HCT116 (cell line): ENCODE measurements around the gene RNF186. TPM values are rescaled to one million over a fixed set of nuclear protein-coding genes. Genes with fewer than 3 reads are reported as not detected.

Experiments
- ATAC-seq: fragments of 200-7000 bp; cut with Tn5 transposase; 2 replicates; pipeline ENCODE4 v1.9.1; 2020; ENCODE audit warnings: mild to moderate bottlenecking, moderate library complexity
- BruUV-seq: library from RNA; stranded (reverse); fragments of 400-500 nt; replicated peaks from 2 replicates; lab custom pipeline; 2021; lab: Mats Ljungman, UMichigan
- CTCF ChIA-PET: fragments of 300-600 bp; sonication (Branson Sonifier 250); formaldehyde crosslinking; loops from one replicate; lab custom pipeline; 2021; ENCODE audit warnings: antibody characterized with exemption; lab: Charles Lee
- POLR2A ChIA-PET: fragments of 300-600, 350-600 bp; sonication (Branson Sonifier 250); formaldehyde crosslinking; loops from one replicate; lab custom pipeline; 2021; ENCODE audit warnings: antibody characterized with exemption; lab: Charles Lee
- RAD21 ChIA-PET, 2 experiments: fragments of 300-600 bp; sonication (Branson Sonifier 250); formaldehyde crosslinking; loops; one replicate each; lab custom pipeline; 2023; ENCODE audit warnings: low total read pairs in 2 of 2; ENCODE audit not compliant: uncharacterized antibody in 2 of 2, unreplicated experiment in 2 of 2, low non-redundant PET in 1 of 2; lab: Charles Lee
- DNase-seq: peaks from one replicate; pipeline ENCODE4 v3.0.0-alpha.2; 2010; ENCODE audit warnings: low read depth, low spot score
- H2AFZ ChIP-seq: fragments of 200-600 bp; shearing (Covaris generic), sonication (generic); 2 replicates; pipeline ENCODE4 v1.6.1; 2017; ENCODE audit warnings: low read depth, mixed run types, mixed read lengths, antibody characterized with exemption, low read length; ENCODE audit not compliant: poor library complexity, severe bottlenecking
- H3K27ac ChIP-seq: 2 replicates; pipeline ENCODE4 v1.5.1; 2012; ENCODE audit warnings: low read depth, low read length
- H3K27me3 ChIP-seq: fragments of 200-600 bp; sonication (generic); 2 replicates; pipeline ENCODE4 v1.6.1; 2016; ENCODE audit warnings: mixed run types, low read length, mixed read lengths; ENCODE audit not compliant: insufficient read depth
- H3K36me3 ChIP-seq, 2 experiments: fragments of 200-500 bp in 1 of 2; fragments of 200-600 bp in 1 of 2; sonication (Bioruptor generic) in 1 of 2; sonication (generic) in 1 of 2; 2 replicates each; pipeline versions ENCODE4 v1.5.1 to v1.6.1; 2014 to 2016; ENCODE audit warnings: low read length in 2 of 2, inconsistent platforms in 1 of 2, mixed read lengths in 1 of 2, mixed run types in 1 of 2; ENCODE audit not compliant: insufficient read depth in 2 of 2, control insufficient read depth in 1 of 2
- H3K4me1 ChIP-seq, 2 experiments: fragments of 200-600 bp in 1 of 2; sonication (generic) in 1 of 2; 2 replicates each; pipeline versions ENCODE4 v1.5.1 to v1.6.1; 2012 to 2017; ENCODE audit warnings: low read length in 2 of 2, inconsistent platforms in 1 of 2, mild to moderate bottlenecking in 1 of 2, mixed read lengths in 1 of 2, mixed run types in 1 of 2, moderate library complexity in 1 of 2; ENCODE audit not compliant: insufficient read depth in 2 of 2, control insufficient read depth in 1 of 2
- H3K4me2 ChIP-seq: fragments of 200-600 bp; sonication (generic); 2 replicates; pipeline ENCODE4 v1.6.1; 2017; ENCODE audit warnings: mixed run types, low read length, mixed read lengths
- H3K4me3 ChIP-seq, 2 experiments: fragments of 200-600 bp in 1 of 2; sonication (generic) in 1 of 2; replicated peaks in 1 of 2; 2 replicates each; pipeline ENCODE4 v1.5.1; 2011 to 2016; ENCODE audit warnings: low read length in 2 of 2, control low read depth in 1 of 2, low read depth in 1 of 2, mild to moderate bottlenecking in 1 of 2, mixed read lengths in 1 of 2, mixed run types in 1 of 2
- H3K79me2 ChIP-seq: fragments of 200-600 bp; sonication (generic); 2 replicates; pipeline ENCODE4 v1.6.1; 2017; ENCODE audit warnings: mild to moderate bottlenecking, mixed run types, low read length, moderate library complexity, mixed read lengths; ENCODE audit not compliant: insufficient read depth
- H3K9ac ChIP-seq: fragments of 200-600 bp; sonication (generic); 2 replicates; pipeline ENCODE4 v1.6.1; 2016; ENCODE audit warnings: low read length, mixed read lengths
- H3K9me2 ChIP-seq: fragments of 200-600 bp; sonication (generic), shearing (Covaris generic); 2 replicates; pipeline ENCODE4 v1.6.1; 2017; ENCODE audit warnings: mixed run types, mild to moderate bottlenecking, moderate library complexity; ENCODE audit not compliant: insufficient read depth
- H3K9me3 ChIP-seq, 2 experiments: fragments of 200-500 bp in 1 of 2; fragments of 200-600 bp in 1 of 2; sonication (Bioruptor generic) in 1 of 2; sonication (generic) in 1 of 2; 2 replicates each; pipeline ENCODE4 v1.6.1; 2014 to 2017; ENCODE audit warnings: low read length in 2 of 2, mixed read lengths in 2 of 2, inconsistent platforms in 1 of 2, low read depth in 1 of 2, mild to moderate bottlenecking in 1 of 2, mixed run types in 1 of 2, moderate library complexity in 1 of 2; ENCODE audit not compliant: control insufficient read depth in 1 of 2, insufficient read depth in 1 of 2
- H4K20me1 ChIP-seq: fragments of 200-600 bp; sonication (generic), shearing (Covaris generic); 2 replicates; pipeline ENCODE4 v1.6.1; 2017; ENCODE audit warnings: mixed run types, mild to moderate bottlenecking, moderate library complexity; ENCODE audit not compliant: insufficient read depth
- CBX3 ChIP-seq: IDR thresholded peaks from 2 replicates; pipeline ENCODE4 v1.6.1; 2012; ENCODE audit warnings: low read depth
- ELF1 ChIP-seq: IDR thresholded peaks from 2 replicates; pipeline ENCODE4 v1.6.1; 2012; ENCODE audit warnings: low read depth, borderline replicate concordance
- FOSL1 ChIP-seq: IDR thresholded peaks from 2 replicates; pipeline ENCODE4 v1.6.1; 2012; ENCODE audit warnings: low read depth
- POLR2A ChIP-seq: IDR thresholded peaks from 2 replicates; pipeline ENCODE4 v1.7.0; 2011; ENCODE audit warnings: borderline replicate concordance; ENCODE audit not compliant: insufficient read depth, insufficient read length; ENCODE audit errors: extremely low read depth
- RAD21 ChIP-seq: IDR thresholded peaks from 2 replicates; pipeline ENCODE4 v1.6.1; 2012; ENCODE audit warnings: low read depth, mild to moderate bottlenecking
- SIN3A ChIP-seq: IDR thresholded peaks from 2 replicates; pipeline ENCODE4 v1.6.1; 2012; ENCODE audit warnings: low read depth
- YY1 ChIP-seq: IDR thresholded peaks from 2 replicates; pipeline ENCODE4 v1.6.1; 2011; ENCODE audit warnings: low read length, low read depth, moderate library complexity, mild to moderate bottlenecking; ENCODE audit not compliant: insufficient replicate concordance; ENCODE audit errors: extremely low read depth
- ZNF274 ChIP-seq: fragments of 200-500 bp; sonication (Bioruptor generic); IDR thresholded peaks from 2 replicates; pipeline ENCODE4 v1.6.1; 2014; ENCODE audit warnings: mild to moderate bottlenecking, low read depth, low read length, inconsistent platforms
- intact Hi-C: fragments of 100-400 bp; cut with micrococcal nuclease; formaldehyde crosslinking; loops from 2 replicates; pipeline ENCODE4 v1.10.0; 2022
- total RNA-seq: library from RNA; stranded (reverse); gene quantifications from one replicate; pipeline ENCODE4 v1.2.1, GENCODE V29; 2021; ENCODE audit not compliant: unreplicated experiment
- TF ChIP-seq, protein P1 (sequence below): IDR thresholded peaks from 2 replicates; pipeline ENCODE4 v1.6.1; 2012
- TF ChIP-seq, protein P2 (sequence below), 3 experiments: fragments of 200-600 bp in 1 of 3; sonication (generic) in 1 of 3; IDR thresholded peaks in 2 of 3; conservative IDR thresholded peaks in 1 of 3; 2 replicates each; pipeline ENCODE4 v1.5.1; 2012 to 2017; ENCODE audit warnings: low read depth in 2 of 3, low read length in 2 of 3, antibody characterized with exemption in 1 of 3, borderline replicate concordance in 1 of 3, control low read depth in 1 of 3, mild to moderate bottlenecking in 1 of 3, mixed read lengths in 1 of 3, mixed run types in 1 of 3, moderate library complexity in 1 of 3; ENCODE audit not compliant: insufficient read depth in 1 of 3
- TF ChIP-seq, protein P3 (sequence below): IDR thresholded peaks from 2 replicates; pipeline ENCODE4 v1.6.1; 2012; ENCODE audit warnings: low read depth

RNF186 gene
- total RNA-seq, 1 experiment from 2014 or later = not detected

DNA sequence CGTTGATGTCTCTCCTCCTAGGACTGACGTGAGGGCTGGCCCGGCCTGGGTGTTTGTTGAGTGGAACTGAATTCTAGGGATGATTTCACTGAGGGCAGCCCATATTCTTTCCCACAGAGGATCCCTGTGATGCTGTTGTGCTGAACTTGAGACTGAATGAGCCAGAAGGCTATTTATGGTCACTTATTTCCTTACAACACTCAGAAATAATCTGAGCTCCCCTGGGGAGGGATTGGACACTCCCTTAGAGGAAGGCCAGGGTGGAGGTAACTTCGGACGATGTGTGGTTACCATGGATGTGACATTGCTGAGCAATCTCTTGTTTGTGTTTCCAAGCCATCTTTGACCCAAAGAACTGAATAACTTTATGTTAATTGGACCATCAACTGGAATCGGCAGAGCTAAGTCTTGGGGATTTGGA, 10.2 kb downstream of the RNF186 start (continued):
- no peak for TF ChIP-seq RAD21
- TF ChIP-seq YY1 = no peak
- no peak for TF ChIP-seq FOSL1
- no peak for TF ChIP-seq POLR2A
- TF ChIP-seq, protein P1, sequence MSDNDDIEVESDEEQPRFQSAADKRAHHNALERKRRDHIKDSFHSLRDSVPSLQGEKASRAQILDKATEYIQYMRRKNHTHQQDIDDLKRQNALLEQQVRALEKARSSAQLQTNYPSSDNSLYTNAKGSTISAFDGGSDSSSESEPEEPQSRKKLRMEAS = no peak
- no peak for TF ChIP-seq CBX3
- no peak for TF ChIP-seq SIN3A
- TF ChIP-seq ZNF274 = no peak
- TF ChIP-seq, protein P2, sequence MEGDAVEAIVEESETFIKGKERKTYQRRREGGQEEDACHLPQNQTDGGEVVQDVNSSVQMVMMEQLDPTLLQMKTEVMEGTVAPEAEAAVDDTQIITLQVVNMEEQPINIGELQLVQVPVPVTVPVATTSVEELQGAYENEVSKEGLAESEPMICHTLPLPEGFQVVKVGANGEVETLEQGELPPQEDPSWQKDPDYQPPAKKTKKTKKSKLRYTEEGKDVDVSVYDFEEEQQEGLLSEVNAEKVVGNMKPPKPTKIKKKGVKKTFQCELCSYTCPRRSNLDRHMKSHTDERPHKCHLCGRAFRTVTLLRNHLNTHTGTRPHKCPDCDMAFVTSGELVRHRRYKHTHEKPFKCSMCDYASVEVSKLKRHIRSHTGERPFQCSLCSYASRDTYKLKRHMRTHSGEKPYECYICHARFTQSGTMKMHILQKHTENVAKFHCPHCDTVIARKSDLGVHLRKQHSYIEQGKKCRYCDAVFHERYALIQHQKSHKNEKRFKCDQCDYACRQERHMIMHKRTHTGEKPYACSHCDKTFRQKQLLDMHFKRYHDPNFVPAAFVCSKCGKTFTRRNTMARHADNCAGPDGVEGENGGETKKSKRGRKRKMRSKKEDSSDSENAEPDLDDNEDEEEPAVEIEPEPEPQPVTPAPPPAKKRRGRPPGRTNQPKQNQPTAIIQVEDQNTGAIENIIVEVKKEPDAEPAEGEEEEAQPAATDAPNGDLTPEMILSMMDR (IDR thresholded peaks at IDR 0.05 in 2 of 3, conservative IDR thresholded peaks at IDR 0.05 in 1 of 3; ENCODE audit: borderline replicate concordance in 1 of 3, insufficient read depth in 1 of 3, low read depth in 2 of 3, low read length in 2 of 3) = no peak

DNA sequence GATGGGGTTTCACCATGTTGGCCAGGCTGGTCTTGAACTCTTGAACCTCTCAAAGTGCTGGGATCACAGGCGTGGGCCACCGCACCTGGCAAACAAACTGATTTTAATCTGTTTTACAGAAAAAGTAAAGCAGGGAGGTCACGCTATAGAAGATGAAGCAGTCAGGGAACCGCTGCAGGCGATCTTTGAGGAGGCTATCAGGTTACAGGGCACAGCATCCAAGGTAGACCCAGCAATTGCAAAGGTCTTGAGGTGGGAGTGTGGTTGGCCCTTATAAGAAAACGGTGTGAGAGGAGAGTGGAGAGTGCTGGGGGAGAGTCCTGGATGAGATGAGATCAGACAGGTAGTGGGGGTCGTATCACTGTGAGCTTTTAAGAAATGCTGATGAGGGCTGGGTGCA, 12.8 kb downstream of the RNF186 start:
- ATAC-seq (no peak), DNase-seq (no peak)
- RAD21 ChIA-PET = no interaction called here
- no peaks in the 10 kb centered on the region for H3K36me3 ChIP-seq
- H4K20me1 ChIP-seq = no peaks in the 10 kb centered on the region
- POLR2A ChIA-PET = no interaction called here
- no peak overlapping the region for H3K9ac ChIP-seq
- H3K4me1 ChIP-seq = peaks cover 15 to 25% of the 10 kb centered on the region in 2 experiments
- H3K9me2 ChIP-seq = no peaks in the 10 kb centered on the region
- no TSS peak for BruUV-seq
- no peak overlapping the region for H3K4me2 ChIP-seq
- no peaks in the 10 kb centered on the region for H3K27me3 ChIP-seq
- no peak overlapping the region for H3K27ac ChIP-seq
- CTCF ChIA-PET = no interaction called here
- H3K4me3 ChIP-seq = no peak overlapping the region
- no peak overlapping the region for H2AFZ ChIP-seq
- TF ChIP-seq, protein P3, sequence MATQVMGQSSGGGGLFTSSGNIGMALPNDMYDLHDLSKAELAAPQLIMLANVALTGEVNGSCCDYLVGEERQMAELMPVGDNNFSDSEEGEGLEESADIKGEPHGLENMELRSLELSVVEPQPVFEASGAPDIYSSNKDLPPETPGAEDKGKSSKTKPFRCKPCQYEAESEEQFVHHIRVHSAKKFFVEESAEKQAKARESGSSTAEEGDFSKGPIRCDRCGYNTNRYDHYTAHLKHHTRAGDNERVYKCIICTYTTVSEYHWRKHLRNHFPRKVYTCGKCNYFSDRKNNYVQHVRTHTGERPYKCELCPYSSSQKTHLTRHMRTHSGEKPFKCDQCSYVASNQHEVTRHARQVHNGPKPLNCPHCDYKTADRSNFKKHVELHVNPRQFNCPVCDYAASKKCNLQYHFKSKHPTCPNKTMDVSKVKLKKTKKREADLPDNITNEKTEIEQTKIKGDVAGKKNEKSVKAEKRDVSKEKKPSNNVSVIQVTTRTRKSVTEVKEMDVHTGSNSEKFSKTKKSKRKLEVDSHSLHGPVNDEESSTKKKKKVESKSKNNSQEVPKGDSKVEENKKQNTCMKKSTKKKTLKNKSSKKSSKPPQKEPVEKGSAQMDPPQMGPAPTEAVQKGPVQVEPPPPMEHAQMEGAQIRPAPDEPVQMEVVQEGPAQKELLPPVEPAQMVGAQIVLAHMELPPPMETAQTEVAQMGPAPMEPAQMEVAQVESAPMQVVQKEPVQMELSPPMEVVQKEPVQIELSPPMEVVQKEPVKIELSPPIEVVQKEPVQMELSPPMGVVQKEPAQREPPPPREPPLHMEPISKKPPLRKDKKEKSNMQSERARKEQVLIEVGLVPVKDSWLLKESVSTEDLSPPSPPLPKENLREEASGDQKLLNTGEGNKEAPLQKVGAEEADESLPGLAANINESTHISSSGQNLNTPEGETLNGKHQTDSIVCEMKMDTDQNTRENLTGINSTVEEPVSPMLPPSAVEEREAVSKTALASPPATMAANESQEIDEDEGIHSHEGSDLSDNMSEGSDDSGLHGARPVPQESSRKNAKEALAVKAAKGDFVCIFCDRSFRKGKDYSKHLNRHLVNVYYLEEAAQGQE = no peak
- no peak for TF ChIP-seq ELF1
- TF ChIP-seq SIN3A = no peak
- TF ChIP-seq, protein P2 (IDR thresholded peaks at IDR 0.05 in 2 of 3, conservative IDR thresholded peaks at IDR 0.05 in 1 of 3; ENCODE audit: borderline replicate concordance in 1 of 3, insufficient read depth in 1 of 3, low read depth in 2 of 3, low read length in 2 of 3) = no peak
- TF ChIP-seq, protein P1 = no peak
- H3K9me3 ChIP-seq = no peaks in the 10 kb centered on the region
- intact Hi-C loops = no loop called here
- H3K79me2 ChIP-seq = no peaks in the 10 kb centered on the region
